GM19438 (cell line): ENCODE data around the gene TBC1D24.
A peak's percentile ranks its signal among the peaks of the same experiment; 100 is the strongest.
"Not testable (repeated sequence)": the region's sequence is repeated elsewhere in the genome, so short reads cannot be mapped to it uniquely, and the experiment has no call there.

ENCODE experiments used
- ATAC-seq: cut with Tn5 transposase; IDR thresholded peaks from one replicate; pipeline ENCODE4 v1.9.1; 2021; ENCODE audit warnings: low read depth; ENCODE audit not compliant: unreplicated experiment

The TBC1D24 gene

GRCh38 chr16:2529961-2530628, 55.2 kb downstream of the TBC1D24 start:
- no peak for ATAC-seq

GRCh38 chr16:2530629-2531318, 55.8 kb downstream of the TBC1D24 start:
- ATAC-seq, result no peak

DNA sequence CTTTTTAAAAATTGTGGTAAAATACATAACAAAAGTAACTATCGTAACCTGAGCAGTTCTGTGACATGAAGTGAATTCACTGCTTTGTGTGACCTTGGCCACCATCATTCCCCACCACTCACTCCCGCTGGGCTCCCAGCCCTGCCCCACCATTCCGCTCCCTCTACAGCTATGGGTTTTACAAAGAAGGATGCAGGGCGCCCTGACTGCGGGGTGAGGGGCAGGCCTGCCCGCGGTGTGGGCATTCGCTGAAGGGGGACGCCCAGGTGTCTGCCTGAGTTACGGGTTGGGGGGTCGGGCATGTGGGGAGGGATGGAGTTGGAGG, 56.4 kb downstream of the TBC1D24 start, which contains the start of gene CEMP1:
TSS of gene CEMP1 (minus strand) at position 38 of the 325 bp plus-strand sequence. CDS start 335 bp downstream, outside the sequence.
- no peak for ATAC-seq

DNA sequence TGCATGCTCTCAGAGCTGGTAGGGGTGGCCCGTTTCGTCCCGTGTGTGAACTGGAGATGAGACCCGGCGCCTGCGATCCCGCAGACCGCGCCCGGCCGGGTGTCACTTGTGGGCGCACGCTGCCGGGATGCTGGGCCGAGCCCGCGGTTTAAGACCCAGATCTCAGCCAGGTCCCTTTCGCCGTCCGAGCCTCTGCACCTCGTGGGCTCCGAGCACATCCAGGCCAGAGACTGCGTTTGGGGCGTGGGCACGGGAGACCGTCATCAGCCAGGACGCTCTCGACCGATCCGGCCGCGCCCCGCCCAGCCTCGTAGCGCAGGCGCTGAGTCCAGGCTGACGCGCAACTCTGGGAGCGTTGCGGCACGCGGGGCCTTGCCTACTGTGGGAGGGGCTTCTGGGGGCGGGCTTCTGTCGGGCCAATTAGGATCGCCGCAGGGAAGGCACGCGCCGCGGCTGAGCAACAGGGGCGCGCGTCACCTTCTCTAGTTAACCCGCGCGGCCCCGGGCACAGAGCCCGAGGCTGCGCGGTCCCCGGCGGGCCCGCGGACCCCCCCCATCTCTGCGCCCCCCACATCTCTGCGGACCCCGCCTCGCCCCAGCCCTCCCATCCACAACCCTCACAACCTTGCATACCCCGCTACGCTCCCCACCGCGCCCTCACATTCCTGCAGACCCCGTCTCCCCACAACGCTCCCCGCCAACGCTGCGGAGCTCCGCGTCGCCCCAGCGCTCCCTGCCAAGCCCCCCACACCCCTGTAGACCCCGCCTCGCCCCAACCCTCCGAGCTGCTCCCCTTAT, 57.0 kb downstream of the TBC1D24 start:
- ATAC-seq, result peak; percentile 81

DNA sequence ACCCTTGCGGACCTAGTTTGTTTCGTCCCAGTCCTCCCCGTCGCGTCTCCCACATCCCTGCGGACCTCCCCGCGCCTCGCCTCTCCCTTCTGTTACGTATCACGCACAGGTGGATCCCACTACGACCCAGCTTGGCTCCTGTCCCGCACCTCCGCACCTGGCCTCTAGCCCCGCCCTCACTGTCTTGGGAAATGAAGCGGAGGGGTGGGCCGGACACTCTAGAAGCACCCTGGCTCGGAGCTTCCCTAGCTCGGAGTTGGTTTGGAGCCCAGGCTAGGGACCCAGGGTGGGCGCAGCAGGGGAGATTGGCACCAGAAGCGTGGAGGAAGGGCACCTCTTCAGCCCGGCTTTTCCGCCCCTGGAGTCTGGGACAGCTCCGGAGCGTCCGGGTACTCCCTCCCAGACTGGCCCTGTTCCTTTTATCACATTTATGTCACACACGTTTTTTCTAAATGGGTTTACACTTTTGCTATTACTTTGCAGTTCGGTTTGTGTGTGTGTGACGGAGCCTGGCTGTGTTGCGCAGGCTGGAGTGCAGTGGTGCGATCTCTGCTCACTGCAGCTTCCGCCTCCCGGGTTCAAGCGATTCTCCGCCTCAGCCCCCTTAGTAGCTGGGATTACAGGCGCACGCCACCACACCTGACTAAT, 57.7 kb downstream of the TBC1D24 start:
- ATAC-seq, result no peak

- not testable (repeated sequence) for ATAC-seq
These were observed 58.3 kb downstream of the TBC1D24 start for GRCh38 chr16:2533142-2533755.

DNA sequence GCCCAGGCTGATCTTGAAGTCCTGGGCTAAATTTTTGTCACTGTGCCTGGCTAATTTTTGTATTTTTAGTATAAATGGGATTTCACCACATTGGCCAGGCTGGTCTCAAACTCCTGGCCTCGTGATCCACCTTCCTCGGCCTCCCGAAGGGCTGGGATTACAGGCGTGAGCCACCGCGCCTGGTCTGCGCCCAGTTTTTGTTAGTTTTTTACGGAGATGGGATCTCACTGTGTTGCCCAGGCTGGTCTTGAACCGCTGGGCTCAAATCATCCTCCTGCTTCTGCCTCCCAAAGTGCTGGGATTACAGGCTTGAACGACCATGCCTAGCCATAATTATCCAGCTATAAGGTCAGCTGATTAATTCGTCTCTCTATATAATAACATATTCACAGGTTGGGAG, 59.0 kb downstream of the TBC1D24 start:
- no peak for ATAC-seq

GRCh38 chr16:2534335-2534734, 59.4 kb downstream of the TBC1D24 start:
- not testable (repeated sequence) for ATAC-seq

DNA sequence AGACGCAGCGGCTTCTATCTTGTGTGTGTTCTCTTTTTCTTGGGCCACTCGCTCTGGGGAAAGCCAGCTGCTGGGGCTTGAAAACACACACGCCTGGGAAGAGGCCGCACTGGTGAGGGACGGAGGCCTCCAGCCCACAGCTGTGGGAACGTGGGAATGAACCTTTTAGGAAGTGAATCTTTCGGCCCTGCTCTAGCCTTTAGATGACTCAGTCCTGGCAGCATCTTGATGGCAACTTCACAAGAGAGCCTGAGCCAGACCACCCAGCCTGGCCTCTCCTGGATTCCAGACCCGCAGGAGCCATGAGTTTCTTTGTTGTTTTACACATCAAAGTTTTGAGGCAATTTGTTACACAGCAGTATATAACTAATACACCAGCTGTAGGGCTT, 60.7 kb downstream of the TBC1D24 start:
- no peak for ATAC-seq

DNA sequence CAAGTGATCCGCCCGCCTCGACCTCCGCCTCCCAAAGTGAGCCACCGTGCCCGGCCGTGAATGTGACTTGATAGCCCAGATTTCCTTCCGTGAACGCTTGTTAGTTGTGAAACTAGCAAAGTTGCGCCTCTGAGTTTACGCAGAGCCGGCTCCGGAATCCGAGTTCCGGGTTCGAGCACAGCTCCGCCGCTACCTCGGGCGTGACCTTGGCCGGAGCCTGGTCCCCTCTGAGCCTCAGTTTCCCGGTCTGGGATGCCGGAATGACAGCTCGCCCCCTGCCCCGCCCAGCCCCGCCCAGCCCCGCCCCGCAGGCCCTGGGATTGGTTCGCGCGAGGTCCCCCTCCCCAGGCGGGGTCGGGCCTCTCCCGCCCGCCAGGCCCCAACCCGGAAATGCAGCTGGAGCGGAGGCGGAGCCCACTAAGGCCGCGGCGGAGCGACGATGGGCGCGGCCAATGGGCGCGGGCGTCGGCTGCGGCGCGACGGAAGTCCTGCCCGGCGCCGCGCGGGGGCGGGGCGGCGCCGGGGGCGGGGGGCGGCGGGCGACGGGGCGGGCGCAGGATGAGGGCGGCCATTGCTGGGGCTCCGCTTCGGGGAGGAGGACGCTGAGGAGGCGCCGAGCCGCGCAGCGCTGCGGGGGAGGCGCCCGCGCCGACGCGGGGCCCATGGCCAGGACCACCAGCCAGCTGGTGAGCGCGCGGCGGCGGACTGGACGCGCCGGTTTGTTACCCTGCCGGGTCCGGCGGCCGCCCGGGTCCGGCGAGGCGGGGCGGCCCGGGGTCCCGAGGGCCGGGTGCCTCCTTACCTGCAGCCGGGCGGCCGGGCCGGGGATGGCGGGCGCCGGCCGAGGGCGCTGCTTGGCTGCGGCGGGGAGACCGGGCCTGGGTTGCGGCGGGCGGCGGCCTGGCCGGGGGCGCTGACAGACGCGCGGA, 62.8 kb downstream of the TBC1D24 start, which contains the start of gene PDPK1:
TSS of gene PDPK1 (plus strand) at position 571 of the 929 bp plus-strand sequence. CDS start at position 663, 92 bp downstream.
- ATAC-seq, result peak; percentile 69

- ATAC-seq, result not testable (repeated sequence)
These were observed 64.4 kb downstream of the TBC1D24 start for GRCh38 chr16:2539192-2539844.

GRCh38 chr16:2539845-2540458, 65.0 kb downstream of the TBC1D24 start:
- not testable (repeated sequence) for ATAC-seq

- ATAC-seq, result not testable (repeated sequence)
These were observed 66.0 kb downstream of the TBC1D24 start for GRCh38 chr16:2540912-2541311.

- ATAC-seq, result not testable (repeated sequence)
These were observed 66.5 kb downstream of the TBC1D24 start for GRCh38 chr16:2541409-2541808.

- ATAC-seq, result not testable (repeated sequence)
These were observed 68.8 kb downstream of the TBC1D24 start for GRCh38 chr16:2543771-2544170.

DNA sequence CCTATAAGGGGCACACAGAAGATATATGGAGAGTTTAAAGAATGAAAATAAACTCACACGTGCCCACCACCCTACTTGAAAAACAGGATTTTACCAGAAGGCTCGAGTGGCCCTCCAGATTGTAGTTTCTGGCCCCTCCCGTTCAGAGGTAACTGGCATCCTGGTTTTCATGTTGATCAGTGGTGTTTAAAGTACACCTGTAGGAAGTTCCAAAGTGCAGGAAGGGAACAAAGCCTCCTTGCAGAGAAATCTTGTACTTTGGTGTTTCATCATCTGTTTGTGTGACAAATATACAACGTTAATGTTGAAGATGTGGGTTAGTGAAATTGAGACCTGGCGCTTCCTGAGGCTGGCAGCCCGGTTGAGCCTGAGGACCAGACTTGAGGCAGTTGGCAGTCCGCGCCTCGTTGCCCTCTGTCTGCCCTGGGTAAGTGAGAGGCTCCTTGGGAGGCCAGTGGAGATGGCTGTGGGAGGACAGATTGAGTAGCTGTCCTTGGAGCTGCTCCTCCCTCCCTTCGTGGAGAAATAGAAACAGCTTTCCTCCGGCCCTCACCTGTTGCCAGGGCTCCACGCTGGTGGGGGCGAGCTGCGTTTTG, 75.5 kb downstream of the TBC1D24 start:
- ATAC-seq, result not testable (repeated sequence)

DNA sequence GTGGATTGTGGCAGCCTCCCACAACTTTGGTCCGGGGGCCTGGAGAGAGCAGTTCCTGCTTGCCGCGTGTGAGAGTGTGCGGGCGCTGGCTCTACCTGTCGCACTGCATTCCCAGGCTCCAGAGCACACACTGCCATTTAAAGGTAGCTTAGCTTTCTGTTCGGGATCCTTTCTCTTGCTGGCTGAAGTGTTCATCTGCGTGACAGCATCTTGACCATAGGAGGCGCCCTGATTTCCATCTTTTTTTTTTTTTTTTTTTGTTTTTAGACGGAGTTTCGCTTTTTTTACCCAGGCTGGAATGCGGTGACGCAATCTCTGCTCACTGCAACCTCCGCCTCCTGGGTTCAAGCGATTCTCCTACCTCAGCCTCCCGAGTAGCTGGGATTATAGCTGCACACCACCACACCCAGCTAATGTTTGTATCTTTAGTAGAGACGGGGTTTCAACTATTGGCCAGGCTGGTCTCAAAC, 76.5 kb downstream of the TBC1D24 start:
- ATAC-seq, result not testable (repeated sequence)
